GM12801 (cell line): ENCODE data around the gene TMEM171.

Source experiments
- TF ChIP-seq, protein P1 (sequence below): IDR thresholded peaks from one replicate; pipeline ENCODE4 v1.5.1; 2011; ENCODE audit warnings: control low read depth; ENCODE audit not compliant: insufficient read length; ENCODE audit errors: extremely low read depth

Gene TMEM171

DNA sequence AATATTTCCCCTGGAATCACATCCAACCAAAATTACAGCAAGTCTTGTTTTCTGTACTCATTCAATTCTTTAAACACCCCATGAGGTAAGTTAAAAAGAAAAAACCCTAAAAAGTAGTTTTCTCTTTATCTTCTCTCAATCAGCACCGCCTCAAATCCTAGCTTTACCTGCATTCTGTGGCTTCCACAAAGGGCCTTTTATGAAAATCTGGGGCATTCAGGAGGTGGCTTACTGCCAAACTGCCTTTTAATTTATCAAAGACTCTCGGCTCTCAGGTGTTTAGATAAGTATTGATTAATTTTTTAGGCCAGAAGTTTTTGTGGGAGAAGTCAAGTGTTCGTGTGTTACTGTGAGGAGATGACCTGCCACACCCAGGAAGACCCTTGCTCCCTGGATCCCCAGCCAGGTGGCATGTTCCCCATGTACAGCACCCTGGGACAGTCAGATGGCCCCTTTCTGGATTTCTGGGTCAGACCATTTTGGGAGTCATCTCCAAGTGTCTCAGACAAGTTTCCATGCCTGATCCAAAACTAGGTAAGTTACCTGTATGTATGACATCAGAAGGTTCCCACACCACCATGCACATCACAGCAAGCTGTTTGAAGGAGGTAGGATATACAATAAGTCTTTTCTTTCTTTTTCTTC, 6.2 kb upstream of the TMEM171 start:
- TF ChIP-seq, protein P1, sequence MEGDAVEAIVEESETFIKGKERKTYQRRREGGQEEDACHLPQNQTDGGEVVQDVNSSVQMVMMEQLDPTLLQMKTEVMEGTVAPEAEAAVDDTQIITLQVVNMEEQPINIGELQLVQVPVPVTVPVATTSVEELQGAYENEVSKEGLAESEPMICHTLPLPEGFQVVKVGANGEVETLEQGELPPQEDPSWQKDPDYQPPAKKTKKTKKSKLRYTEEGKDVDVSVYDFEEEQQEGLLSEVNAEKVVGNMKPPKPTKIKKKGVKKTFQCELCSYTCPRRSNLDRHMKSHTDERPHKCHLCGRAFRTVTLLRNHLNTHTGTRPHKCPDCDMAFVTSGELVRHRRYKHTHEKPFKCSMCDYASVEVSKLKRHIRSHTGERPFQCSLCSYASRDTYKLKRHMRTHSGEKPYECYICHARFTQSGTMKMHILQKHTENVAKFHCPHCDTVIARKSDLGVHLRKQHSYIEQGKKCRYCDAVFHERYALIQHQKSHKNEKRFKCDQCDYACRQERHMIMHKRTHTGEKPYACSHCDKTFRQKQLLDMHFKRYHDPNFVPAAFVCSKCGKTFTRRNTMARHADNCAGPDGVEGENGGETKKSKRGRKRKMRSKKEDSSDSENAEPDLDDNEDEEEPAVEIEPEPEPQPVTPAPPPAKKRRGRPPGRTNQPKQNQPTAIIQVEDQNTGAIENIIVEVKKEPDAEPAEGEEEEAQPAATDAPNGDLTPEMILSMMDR = no peak

- TF ChIP-seq, protein P1 = no peak
These were observed 4.8 kb upstream of the TMEM171 start for GRCh38 chr5:73115399-73116051.

GRCh38 chr5:73116506-73116905, 3.9 kb upstream of the TMEM171 start:
- TF ChIP-seq, protein P1 = no peak

DNA sequence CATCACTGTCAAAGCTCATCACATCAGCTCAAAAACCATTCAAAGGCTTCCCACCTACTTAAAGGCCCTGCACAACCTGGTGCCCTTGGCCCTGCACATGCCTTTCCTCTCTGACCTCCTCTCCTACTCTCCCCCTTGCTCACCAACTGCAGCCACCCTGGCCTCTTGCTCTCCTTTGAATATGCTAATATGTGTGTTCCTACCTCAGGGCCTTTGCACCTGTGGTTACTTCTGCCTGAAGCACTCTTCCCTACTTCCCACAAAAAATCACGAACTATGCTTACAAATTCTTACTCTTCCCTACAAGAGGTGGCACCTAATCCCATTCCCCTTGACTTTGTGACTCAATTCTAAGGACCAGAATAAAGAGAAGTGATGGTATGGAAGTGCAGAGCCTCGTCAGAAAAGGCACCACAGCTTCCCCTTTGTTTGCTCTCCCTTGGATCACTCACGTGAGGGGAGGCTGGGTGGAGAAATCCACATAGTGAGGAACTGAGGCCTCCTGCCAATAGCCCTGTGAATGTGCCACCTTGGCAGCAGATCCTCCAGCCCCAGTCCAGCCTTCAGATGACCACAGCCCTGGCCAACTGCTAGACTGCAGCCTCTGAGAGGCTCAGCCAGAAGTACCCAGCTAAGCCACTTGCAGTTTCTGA, 3.2 kb upstream of the TMEM171 start:
- TF ChIP-seq, protein P1 = no peak

- TF ChIP-seq, protein P1 = no peak
These were observed 1.9 kb upstream of the TMEM171 start for GRCh38 chr5:73118391-73118973.

- TF ChIP-seq, protein P1 = no peak
These were observed 771 bp upstream of the TMEM171 start for GRCh38 chr5:73119451-73120157.

DNA sequence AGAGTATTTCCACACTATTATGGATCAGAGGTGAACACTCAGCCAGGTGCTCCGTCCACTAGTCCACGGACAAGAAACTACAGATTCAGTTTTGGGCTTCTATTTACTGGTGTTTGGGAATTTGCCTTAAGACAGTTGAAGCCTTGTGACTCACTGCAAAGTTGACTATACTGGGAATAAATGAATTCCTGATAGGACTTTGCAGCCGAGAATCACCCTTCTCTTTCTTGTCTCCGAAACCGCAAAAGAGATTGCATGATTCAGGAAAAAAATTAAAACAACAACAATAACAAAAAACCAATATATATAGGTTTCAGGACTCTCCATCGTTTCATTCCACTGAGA, 716 bp downstream of the TMEM171 start:
- TF ChIP-seq, protein P1 = no peak
